T-helper 2 cell treated with Interferon-gamma antibody and Interleukin-4, amounts not matched to agents 100 ng/mL and 5 ng/mL, for 36 hours (primary cell): Measurements from ENCODE around the gene HOXA9. TPM values are rescaled to one million over a fixed set of nuclear protein-coding genes. Genes with fewer than 3 reads are reported as not detected.

Experiments used
- intact Hi-C: fragments of 100-400 bp; cut with micrococcal nuclease; formaldehyde crosslinking; loops from one replicate; pipeline ENCODE4 v1.15.1; 2023
- total RNA-seq: library from RNA; stranded (reverse); gene quantifications from 2 replicates; pipeline ENCODE4 v1.2.3, GENCODE V29; 2022

HOXA9 gene
- total RNA-seq, 1 donor from 2014 or later = not detected

GRCh38 chr7:27189295-27189996 lies 24.1 kb upstream of the HOXA9 start:
- intact Hi-C loops = no loop called here

GRCh38 chr7:27188386-27189294 lies 23.3 kb upstream of the HOXA9 start:
- intact Hi-C loops = no loop called here

GRCh38 chr7:27187475-27188385 lies 22.4 kb upstream of the HOXA9 start:
- intact Hi-C loops = no loop called here

GRCh38 chr7:27186668-27187474 lies 21.5 kb upstream of the HOXA9 start:
- intact Hi-C loops = loop anchor here (1.0 kb wide), 1 partner anchor 7 kb away; no protein-coding TSS in a partner anchor

GRCh38 chr7:27185854-27186667 lies 20.7 kb upstream of the HOXA9 start:
- intact Hi-C loops = loop anchor here (1.0 to 2.0 kb wide), 4 partner anchors 8 to 29 kb away; partner anchors contain the start of gene HOXA7

DNA sequence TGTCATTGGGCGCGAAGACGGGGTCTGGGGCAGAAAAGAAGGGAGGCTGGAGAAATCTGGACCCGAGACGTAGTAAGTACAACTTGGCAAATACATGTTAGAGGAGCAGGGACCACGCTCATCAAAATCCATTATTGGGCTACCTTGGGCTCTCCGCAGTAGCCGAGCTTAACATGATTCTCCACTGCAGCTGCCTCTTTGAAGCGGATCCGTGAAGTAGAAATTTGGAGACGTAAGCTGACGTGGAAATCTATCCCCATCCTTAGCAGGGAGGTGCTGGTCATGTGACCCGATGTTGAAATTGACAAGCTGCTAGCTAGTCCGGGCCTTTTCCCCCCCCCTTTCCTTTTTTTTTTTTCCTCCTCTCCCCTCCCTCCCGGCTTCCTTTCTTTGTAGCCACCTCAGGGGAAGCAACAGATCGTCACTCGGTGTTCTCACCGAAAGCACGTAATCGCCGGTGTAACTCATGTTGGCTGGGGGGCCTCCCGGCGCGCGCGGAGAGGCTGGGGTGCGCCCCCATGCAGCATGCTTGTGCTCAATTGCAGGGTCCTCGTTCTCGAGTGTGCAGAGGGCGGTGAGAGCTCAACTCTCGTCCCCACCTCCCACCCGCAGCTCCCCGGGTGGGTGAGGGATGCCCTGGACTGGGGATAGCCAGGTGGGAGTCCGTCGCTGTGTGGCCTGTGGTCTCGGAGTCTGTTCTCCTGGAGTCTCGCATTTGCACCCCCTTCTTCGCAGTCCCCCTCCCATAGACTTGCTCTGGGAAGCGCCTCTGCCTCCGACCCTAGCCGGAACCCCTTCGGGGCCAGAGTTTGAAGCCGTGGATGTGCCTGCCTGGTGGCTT lies 19.9 kb upstream of the HOXA9 start, which contains the start of gene HOXA11:
HOXA11 (minus strand) TSS at position 220 of the 841 bp plus-strand sequence; CDS start at position 132, 88 bp downstream.
- intact Hi-C loops = loop anchor here (2.0 kb wide), 3 partner anchors 16 to 28 kb away; partner anchors contain the start of gene HOXA7

GRCh38 chr7:27184337-27185012 lies 19.1 kb upstream of the HOXA9 start:
- intact Hi-C loops = loop anchor here (2.0 kb wide), 3 partner anchors 16 to 28 kb away; partner anchors contain the start of gene HOXA7

DNA sequence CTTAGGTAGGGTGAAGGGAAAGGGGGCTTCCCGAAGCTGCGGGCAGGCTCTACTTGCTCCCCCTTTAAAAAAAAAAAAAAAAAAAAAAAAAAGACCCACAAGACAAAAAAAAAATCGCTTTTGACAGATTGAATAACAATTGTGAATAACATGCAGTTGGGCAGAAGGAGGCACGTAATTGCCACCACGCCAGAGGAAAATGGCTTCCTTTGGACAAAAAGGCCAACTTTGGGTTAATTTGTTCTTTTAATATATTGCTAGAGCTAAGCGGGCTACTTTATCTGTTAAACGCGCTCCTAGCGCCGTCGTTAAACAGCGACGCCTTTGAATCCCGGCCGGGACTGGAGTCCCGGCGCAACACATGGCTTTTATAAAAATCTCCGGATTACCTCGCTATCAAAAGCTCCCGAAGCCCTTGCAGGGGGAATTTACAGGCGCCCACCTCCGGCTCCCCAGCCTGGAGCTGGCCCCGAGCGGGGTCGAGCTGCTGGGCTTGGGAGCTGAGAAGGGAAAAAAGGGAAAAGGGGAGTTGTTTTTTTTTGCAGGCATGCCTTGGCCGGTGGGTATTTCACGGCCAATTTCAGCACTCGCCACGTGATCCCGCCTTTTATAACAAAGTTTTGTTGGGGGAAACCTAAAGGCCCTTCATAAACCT lies 18.5 kb upstream of the HOXA9 start:
- intact Hi-C loops = loop anchor here (2.0 kb wide), 3 partner anchors 15 to 27 kb away; partner anchors contain the start of gene HOXA7

GRCh38 chr7:27182861-27183681 lies 17.7 kb upstream of the HOXA9 start:
- intact Hi-C loops = no loop called here

DNA sequence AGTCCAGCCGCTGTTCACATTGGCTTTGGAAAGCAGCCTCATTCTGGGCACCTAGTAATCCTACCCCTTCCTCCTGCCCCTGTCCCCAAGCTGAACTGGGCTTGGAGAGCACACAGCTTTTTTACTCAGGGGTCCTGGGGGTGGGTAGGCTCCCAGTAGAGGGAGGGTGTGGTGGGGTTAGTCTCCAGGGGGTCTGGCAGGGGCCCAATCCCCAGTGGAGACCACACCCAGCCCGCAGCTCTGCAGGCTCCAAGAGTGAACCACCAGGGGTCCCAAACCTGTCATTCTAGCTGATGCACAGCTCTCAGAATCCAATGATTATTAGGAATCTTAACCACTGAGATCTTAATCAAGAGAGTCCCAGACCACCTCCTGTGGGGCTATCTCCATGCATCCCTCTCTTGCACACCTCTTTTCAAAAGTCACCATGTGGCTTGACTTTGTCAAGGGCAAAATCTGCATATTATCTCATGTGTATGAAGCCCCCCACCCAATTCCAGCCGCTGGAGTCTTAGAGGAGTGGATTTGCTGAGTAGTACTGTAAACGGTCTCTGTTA lies 17.0 kb upstream of the HOXA9 start:
- intact Hi-C loops = no loop called here

DNA sequence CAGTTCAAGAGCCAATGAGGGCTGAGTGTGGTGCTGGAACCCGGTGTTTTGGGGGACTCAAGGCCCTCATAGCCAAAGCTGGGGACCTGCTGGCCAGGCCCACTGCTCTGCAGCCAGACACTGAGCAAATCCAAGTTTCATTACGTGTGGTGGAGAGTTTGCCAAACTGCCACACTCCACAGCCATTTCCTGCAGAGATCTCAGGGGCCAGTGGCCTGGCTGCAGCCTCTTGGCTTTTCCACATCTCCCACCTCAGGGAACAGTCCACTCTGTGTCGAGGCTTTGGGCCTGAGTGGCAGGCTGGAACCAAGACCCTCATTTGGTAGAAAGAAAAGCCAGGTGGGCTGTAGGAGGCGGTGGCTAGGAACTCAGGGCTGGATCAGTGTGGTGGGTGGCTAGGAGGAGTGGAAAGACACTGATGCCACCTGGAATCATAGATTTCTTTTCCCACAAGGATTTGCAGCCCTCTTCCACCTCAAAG lies 16.5 kb upstream of the HOXA9 start:
- intact Hi-C loops = no loop called here

GRCh38 chr7:27180431-27181420 lies 15.4 kb upstream of the HOXA9 start:
- intact Hi-C loops = no loop called here

GRCh38 chr7:27179503-27180430 lies 14.4 kb upstream of the HOXA9 start:
- intact Hi-C loops = no loop called here
